ENCODE measurements around the gene SLC6A9. TPM values are rescaled to one million over a fixed set of nuclear protein-coding genes. Genes with fewer than 3 reads are reported as not detected.

SLC6A9 gene
- total and polyA plus RNA-seq, 2 of the 8 experiments (the other 6 are each of a cell fraction or from before 2014, with no cell fraction given): 20.2 to 24.2 TPM

DNA sequence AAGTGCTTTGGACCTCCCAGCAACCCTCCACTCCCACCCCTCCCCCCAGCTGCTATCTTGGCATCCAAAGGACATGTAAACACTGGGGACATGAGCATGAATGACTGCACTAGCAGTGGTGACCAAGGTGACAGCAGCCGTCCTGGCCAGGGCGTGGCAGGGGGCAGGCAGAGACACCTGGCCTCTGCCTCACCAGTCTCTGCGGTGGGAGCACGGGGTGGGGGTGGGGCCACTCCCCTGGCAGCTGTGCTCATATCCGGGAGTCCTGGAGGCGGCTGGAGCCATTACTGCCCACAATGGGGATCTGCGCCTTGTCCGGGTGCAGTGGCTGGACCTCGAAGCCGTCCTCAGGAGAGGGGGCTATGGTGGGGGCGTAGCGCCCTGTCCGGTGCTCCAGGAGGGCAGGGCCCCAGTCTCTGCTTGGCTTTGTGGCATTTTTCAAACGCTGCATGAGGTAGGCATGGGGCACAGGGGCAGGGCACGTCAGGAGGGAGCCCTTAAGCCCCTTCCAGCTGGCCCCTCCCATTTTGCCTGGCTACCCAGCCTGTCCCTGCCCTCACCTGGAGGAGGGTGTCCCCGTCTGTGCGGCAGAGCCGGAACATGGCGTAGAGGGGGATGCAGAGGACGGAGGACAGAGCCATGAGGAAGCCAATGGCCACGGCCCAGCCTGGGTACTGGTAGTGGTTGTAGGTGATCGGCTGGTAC lies 33.8 kb downstream of the SLC6A9 start:
- H2BK20ac ChIP-seq (ENCODE audit: low read length): no peak overlapping the region
- no peak overlapping the region for H3K18ac ChIP-seq (ENCODE audit: extremely low read depth, low read length)
- no peak overlapping the region for H2BK5ac ChIP-seq (ENCODE audit: low read depth, low read length)
- H3K36me3 ChIP-seq (ENCODE audit: control insufficient read depth in 2 of 4, insufficient read depth in 4 of 4, low read length in 3 of 4): peaks cover 0 to 11% (median 8%) of the 10 kb centered on the region in 4 experiments; a peak in 5 of 8 replicates
- DNase-seq (ENCODE audit: low read depth in 1 of 2, low spot score in 2 of 2) (no peak), FAIRE-seq (no peak)
- 0 out of 2 replicates have a peak, but pooled peaks cover under 1% of the 10 kb centered on the region for H3K23me2 ChIP-seq (ENCODE audit: low read depth, low read length)
- no peak overlapping the region for H4K8ac ChIP-seq (ENCODE audit: extremely low read depth, insufficient read depth, low read length)
- no peak overlapping the region for H3K23ac ChIP-seq (ENCODE audit: insufficient read length)
- peaks cover 2% of the 10 kb centered on the region in 2 experiments for H4K20me1 ChIP-seq (replicated peaks in 1 of 2; ENCODE audit: control insufficient read depth in 1 of 2, insufficient read depth in 2 of 2, low read length in 2 of 2)
- H3K27ac ChIP-seq (ENCODE audit: low read depth, low read length): no peak overlapping the region
- no peaks in the 10 kb centered on the region for H3K79me1 ChIP-seq (ENCODE audit: low read depth, low read length)
- H2BK12ac ChIP-seq (ENCODE audit: low read depth, low read length): no peak overlapping the region
- TF ChIP-seq SIX5 (IDR thresholded peaks at IDR 0.05; ENCODE audit: low read depth, low read length) (no peak), GABPA (IDR thresholded peaks at IDR 0.05; ENCODE audit: borderline replicate concordance, insufficient read depth, low read length) (no peak), KDM4A (IDR thresholded peaks at IDR 0.05; ENCODE audit: low read depth, low read length, severe bottlenecking) (no peak), POLR2AphosphoS5 (IDR thresholded peaks at IDR 0.05; ENCODE audit: low read depth, low read length) (no peak), EP300 (IDR thresholded peaks at IDR 0.05; ENCODE audit: borderline replicate concordance in 1 of 2, low read depth in 2 of 2, low read length in 2 of 2) (no peak), JUN (IDR thresholded peaks at IDR 0.05; ENCODE audit: low read depth, low read length) (no peak)
- TF ChIP-seq, protein P1, sequence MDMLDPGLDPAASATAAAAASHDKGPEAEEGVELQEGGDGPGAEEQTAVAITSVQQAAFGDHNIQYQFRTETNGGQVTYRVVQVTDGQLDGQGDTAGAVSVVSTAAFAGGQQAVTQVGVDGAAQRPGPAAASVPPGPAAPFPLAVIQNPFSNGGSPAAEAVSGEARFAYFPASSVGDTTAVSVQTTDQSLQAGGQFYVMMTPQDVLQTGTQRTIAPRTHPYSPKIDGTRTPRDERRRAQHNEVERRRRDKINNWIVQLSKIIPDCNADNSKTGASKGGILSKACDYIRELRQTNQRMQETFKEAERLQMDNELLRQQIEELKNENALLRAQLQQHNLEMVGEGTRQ (IDR thresholded peaks at IDR 0.05; ENCODE audit: low read length): no peak
- no peak overlapping the region for H3K4ac ChIP-seq (replicated peaks; ENCODE audit: insufficient read length, low read depth, low read length)
- no peak overlapping the region for H3K56ac ChIP-seq (replicated peaks; ENCODE audit: insufficient read length, low read depth, low read length)
- H2AFZ ChIP-seq (ENCODE audit: low read length): no peak overlapping the region
- POLR2A ChIA-PET (ENCODE audit: partially characterized antibody): interaction anchor here (1.0 to 27.1 kb wide), 4 partner anchors 17 to 50 kb away, joined by 3 to 544 read pairs (median 4); partner anchors contain the start of gene SLC6A9
- H2BK15ac ChIP-seq (ENCODE audit: low read length): no peak overlapping the region
- no peak overlapping the region for H4K5ac ChIP-seq (ENCODE audit: insufficient read length, low read depth, low read length)
- CTCF ChIA-PET (ENCODE audit: partially characterized antibody): interaction anchor here (0.9 to 21.8 kb wide), 6 partner anchors 9 to 50 kb away, joined by 3 to 478 read pairs (median 4); no protein-coding TSS in a partner anchor
- H2AK5ac ChIP-seq (ENCODE audit: low read depth, low read length): no peak overlapping the region
- H3K14ac ChIP-seq (ENCODE audit: insufficient read length): no peak overlapping the region
- no peak overlapping the region for H3K4me2 ChIP-seq (ENCODE audit: insufficient read depth in 1 of 2, low read depth in 2 of 2, low read length in 2 of 2)
- H4K91ac ChIP-seq (replicated peaks; ENCODE audit: insufficient read length, low read length): no peak overlapping the region
- peaks cover 0 to 2% (median 0%) of the 10 kb centered on the region in 4 experiments; a peak in 4 of 7 replicates for H3K4me1 ChIP-seq (replicated peaks in 1 of 4; ENCODE audit: control insufficient read depth in 3 of 4, insufficient read depth in 4 of 4, low read length in 3 of 4)
- no peaks in the 10 kb centered on the region for H3K27me3 ChIP-seq (replicated peaks in 1 of 4; ENCODE audit: control insufficient read depth in 3 of 4, extremely low read depth in 1 of 4, insufficient read depth in 3 of 4, low read length in 3 of 4)
- no peak overlapping the region for H3K9ac ChIP-seq (replicated peaks in 1 of 4; ENCODE audit: extremely low read depth in 1 of 4, low read depth in 3 of 4, low read length in 3 of 4)
- no peaks in the 10 kb centered on the region for H3K79me2 ChIP-seq (ENCODE audit: control insufficient read depth in 1 of 2, insufficient read depth in 2 of 2, low read length in 2 of 2)
- no peak overlapping the region for H3K4me3 ChIP-seq (ENCODE audit: extremely low read depth in 1 of 4, insufficient read depth in 2 of 4, low read depth in 3 of 4, low read length in 4 of 4)
- 92% methylated on average over 17 of the region's 22 CpGs; no CpG with 5 or more reads in 1 of the 2 experiments for WGBS, 2 experiments (ENCODE audit: extremely low coverage in 1 of 2, insufficient coverage in 1 of 2, insufficient read length in 1 of 2, insufficient replicate concordance in 2 of 2, low coverage in 1 of 2, low lambda C conversion rate in 2 of 2, missing lambda C conversion rate in 1 of 2)
- no peaks in the 10 kb centered on the region for H3K9me3 ChIP-seq (ENCODE audit: insufficient read depth in 2 of 2, low read depth in 1 of 2, low read length in 1 of 2)
- H2BK120ac ChIP-seq (replicated peaks; ENCODE audit: low read depth, low read length): no peak overlapping the region

Measured in H1 (cell line).